GM23248 (cell line): ENCODE data around the gene CABP4.

Experiments used
- EZH2 ChIP-seq: fragments of 200-600 bp; sonication (generic); IDR thresholded peaks from 2 replicates; pipeline ENCODE4 v1.6.1; 2018; ENCODE audit warnings: antibody characterized with exemption, mild to moderate bottlenecking; ENCODE audit not compliant: insufficient read depth, poor library complexity, severe bottlenecking
- EZH2phosphoT487 ChIP-seq: fragments of 200-600 bp; sonication (generic); IDR thresholded peaks from 2 replicates; pipeline ENCODE4 v1.6.1; 2018; ENCODE audit warnings: antibody characterized with exemption, moderate library complexity, mild to moderate bottlenecking, low read depth; ENCODE audit not compliant: insufficient read depth

DNA sequence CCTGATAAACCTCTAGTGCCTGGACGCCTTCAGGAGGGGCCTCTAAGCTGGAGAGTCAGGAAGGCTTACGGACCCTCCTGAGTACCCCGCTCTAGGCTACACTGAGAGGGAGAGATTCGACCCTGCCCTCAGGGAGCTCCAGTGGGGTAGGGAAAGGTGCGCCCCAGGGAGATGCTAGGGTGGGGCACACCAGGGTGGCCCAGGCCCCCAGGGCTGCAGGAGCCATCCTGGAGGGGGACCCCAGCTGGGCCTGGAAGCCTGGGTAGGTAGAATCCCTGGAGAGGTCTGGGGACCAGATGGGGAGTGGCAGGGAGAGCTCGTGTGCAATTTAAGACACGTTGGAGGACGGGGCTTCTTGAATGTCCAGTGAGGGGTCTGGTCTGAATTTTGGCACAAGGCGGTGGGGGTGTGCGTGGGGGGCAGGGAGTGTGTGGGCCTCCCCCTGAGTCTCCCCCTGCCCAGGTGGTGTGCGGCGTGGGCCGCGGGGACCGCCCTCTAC, 35.0 kb upstream of the CABP4 start:
- TF ChIP-seq EZH2: no peak
- no peak for TF ChIP-seq EZH2phosphoT487
